Activated T-cell treated with anti-CD3 and anti-CD28 coated beads for 4 hours (primary cell): ENCODE measurements around the gene NCCRP1.

ENCODE experiments used
- DNase-seq: peaks from one replicate; pipeline ENCODE4 v3.0.0-alpha.2; 2020

NCCRP1 gene

GRCh38 chr19:39181500-39182173, 15.1 kb upstream of the NCCRP1 start:
- no peak for DNase-seq

GRCh38 chr19:39182174-39182505, 14.6 kb upstream of the NCCRP1 start:
- DNase-seq: no peak

GRCh38 chr19:39183104-39183503, 13.7 kb upstream of the NCCRP1 start:
- DNase-seq: no peak

- no peak for DNase-seq
Observed at GRCh38 chr19:39186391-39186790, 10.4 kb upstream of the NCCRP1 start.

DNA sequence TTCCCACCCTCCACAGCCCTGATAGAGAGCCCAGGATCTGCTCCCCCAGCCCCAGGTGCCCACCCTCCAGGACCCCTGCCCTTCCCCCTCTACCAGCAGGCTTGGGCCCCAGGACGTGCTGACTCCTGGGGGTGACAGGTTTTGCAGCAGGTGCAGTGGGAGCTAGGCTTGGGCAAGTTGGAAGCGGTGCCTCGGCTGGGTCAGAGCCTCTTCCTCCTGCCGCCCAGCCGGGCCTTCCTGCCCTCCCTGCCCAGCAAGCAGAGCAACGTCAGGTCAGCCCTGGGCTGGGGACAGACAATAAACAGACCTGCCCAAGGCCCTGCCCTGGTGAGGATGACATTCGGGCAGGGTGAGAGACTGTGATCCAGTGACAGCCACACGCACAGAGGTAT, 9.2 kb upstream of the NCCRP1 start:
- DNase-seq: no peak

- DNase-seq: no peak
Observed at GRCh38 chr19:39188960-39189359, 7.8 kb upstream of the NCCRP1 start.

GRCh38 chr19:39190768-39191167, 6.0 kb upstream of the NCCRP1 start:
- no peak for DNase-seq

GRCh38 chr19:39192846-39193245, 3.9 kb upstream of the NCCRP1 start:
- DNase-seq: no peak

GRCh38 chr19:39193803-39194202, 3.0 kb upstream of the NCCRP1 start:
- DNase-seq: no peak

GRCh38 chr19:39194832-39195542, 1.8 kb upstream of the NCCRP1 start:
- no peak for DNase-seq

DNA sequence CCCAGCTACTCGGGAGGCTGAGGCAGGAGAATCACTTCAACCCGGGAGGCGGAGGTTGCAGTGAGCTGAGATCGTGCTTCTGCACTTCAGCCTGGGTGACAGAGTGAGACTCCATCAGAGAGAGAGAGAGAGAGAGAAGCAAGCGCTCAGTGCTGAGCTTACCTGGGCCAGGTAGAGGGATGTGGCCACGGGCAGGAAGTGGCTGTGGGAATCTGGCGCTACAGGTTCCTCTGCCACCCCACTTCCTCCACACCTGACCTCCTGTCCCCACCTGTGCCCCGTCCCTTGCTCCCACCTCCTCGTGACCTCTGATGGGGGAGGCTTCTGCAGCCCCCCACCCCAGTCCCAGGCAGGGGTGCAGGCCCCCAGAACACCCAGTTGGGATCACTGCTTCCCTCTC, 1.0 kb upstream of the NCCRP1 start:
- DNase-seq: no peak

DNA sequence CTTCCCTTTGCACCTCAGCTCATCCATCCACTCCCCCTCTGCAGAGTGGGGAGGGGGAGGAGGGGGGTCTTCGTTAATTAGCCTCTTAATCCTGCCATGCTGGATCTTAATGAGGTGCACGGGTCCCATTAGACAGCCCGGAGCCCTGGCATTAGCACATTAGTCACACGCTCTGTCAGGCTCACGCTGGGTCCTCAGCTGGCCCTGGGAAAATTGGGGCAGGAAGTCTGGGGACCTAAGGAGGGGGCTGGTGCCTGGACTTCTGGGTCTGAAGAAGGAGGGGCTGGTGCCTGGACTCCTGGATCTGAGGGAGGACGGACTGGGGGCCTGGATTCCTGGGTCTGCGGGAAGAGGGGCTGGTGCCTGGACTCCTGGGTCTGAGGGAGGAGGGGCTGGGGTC, 444 bp upstream of the NCCRP1 start:
- DNase-seq: no peak

- DNase-seq: no peak
Observed at GRCh38 chr19:39197808-39198207, 1.0 kb downstream of the NCCRP1 start.

DNA sequence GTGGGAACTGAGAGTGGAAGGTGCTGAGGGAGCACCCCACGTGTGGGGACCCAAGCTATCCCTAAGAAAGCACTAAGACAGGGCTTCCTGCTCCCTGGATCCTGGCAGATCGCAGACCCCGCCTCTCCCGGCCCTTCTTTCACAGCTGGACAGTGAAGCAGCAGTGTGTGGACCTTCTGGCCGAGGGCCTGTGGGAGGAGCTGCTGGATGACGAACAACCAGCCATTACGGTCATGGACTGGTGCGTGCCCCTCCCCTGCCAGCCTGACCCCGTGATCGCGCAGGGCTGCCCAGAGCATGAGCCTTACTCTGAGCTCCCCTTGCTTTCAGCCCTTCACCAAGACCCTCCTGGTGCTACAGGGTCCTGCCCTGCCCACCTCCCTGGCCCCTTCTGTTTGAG, 2.3 kb downstream of the NCCRP1 start:
- DNase-seq: no peak

DNA sequence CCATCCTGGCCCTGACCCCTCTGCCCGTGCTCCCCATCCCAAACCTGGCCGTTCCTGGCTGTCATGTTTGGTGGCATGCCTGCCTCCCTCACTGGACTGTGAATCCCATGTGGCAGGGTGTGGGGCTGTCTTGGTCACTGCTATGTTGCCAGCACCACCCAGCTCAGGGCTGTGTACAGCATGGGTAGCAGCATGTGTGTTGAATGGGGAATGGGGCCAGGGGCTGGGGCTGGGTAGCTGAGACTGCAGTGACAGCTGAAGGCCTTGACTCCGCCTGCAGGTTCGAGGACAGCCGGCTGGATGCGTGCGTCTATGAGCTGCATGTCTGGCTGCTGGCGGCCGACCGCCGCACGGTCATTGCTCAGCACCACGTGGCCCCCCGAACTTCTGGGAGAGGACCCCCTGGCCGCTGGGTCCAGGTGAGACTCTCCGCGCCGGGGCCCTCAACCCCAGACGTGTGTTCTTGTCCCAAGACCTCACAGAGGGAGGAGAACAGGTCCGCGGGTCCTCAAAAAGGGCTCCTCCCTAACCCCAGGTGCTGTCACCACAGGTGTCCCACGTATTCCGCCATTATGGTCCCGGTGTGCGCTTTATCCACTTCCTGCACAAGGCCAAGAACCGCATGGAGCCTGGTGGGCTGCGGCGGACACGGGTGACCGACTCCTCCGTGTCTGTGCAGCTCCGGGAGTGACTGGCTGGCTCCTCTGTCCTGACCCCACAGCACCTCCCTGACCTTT, 3.5 kb downstream of the NCCRP1 start:
- no peak for DNase-seq

DNA sequence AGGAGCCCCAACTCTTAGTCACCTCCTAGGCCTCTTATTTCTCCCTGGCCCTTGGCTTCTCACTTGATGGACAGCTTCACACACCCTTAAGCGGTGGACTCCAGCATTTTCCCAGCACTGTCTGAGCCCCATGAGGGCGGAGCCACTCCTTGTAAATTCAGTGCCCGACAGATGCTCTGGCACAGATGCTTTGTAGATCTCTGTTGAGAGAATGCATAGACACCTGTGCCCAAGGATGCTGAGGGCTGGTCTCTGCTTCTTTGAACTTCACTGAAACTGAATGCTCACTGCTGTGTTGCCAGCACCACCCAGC, 4.0 kb downstream of the NCCRP1 start:
- DNase-seq: no peak

DNA sequence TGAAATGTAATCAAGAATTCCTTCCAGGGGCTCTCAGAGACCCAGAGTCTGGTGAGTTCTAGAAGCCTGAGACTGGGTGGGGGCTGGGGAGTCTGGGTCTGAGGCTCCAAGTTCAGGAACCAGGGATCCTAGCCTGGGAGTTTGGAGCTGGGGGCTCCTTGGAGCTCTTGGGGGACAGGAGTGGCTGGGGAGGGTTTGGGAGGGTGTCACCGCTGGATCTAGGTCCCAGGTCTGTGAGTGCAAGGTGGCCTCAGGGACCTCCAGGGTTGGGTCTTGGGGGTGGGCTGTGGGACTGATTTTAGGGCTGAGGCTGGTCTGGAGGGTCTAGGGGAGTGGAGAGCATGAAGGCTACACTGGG, 6.2 kb downstream of the NCCRP1 start:
- DNase-seq: no peak

GRCh38 chr19:39203372-39204341, 6.9 kb downstream of the NCCRP1 start, which contains the start of gene SYCN:
Gene SYCN (minus strand): TSS chr19:39204263. CDS start chr19:39204254, 9 bp downstream.
- no peak for DNase-seq

DNA sequence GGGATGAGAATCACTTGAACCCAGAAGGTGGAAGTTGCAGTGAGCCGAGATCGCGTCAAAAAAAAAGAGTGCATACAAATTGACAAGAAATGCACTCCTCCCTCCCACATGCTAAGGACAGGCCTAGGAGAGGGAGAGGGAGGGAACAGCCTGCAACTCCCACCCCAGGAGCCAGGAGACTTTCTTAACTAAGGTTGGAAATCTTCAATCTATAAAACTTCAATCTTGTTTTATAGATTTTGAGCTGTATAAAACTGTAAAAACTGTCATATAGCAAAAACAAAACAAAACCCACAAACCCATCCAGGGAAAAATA, 8.6 kb downstream of the NCCRP1 start:
- no peak for DNase-seq

DNA sequence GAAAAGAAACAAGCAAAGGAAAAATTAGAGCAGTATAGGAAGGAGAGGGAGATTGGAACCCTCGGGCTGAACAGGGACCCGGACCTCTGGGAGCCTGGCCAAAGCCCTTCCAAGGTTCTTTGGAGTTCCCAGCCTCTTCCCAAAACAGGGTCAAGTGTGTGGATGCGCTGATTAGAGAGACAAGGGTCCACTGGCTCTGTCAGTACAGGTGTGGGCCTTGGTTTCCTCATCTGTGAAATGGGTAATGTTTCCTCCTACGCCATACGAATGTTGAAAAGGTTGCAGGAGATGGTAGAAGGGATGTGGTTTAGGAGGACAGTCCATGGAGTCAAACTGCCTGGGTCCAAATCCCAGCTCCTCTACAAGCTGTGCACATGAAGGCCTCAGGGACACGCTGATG, 9.4 kb downstream of the NCCRP1 start:
- no peak for DNase-seq

GRCh38 chr19:39207293-39207836, 10.6 kb downstream of the NCCRP1 start:
- DNase-seq: no peak

GRCh38 chr19:39208175-39208795, 11.5 kb downstream of the NCCRP1 start:
- DNase-seq: no peak

GRCh38 chr19:39209196-39209595, 12.4 kb downstream of the NCCRP1 start:
- DNase-seq: no peak
